ENCODE data around the gene PLCD4. TPM values are rescaled to one million over a fixed set of nuclear protein-coding genes. Genes with fewer than 3 reads are reported as not detected.

The PLCD4 gene
- total RNA-seq, 2 donors from 2014 or later = 0.26 to 0.73 TPM

DNA sequence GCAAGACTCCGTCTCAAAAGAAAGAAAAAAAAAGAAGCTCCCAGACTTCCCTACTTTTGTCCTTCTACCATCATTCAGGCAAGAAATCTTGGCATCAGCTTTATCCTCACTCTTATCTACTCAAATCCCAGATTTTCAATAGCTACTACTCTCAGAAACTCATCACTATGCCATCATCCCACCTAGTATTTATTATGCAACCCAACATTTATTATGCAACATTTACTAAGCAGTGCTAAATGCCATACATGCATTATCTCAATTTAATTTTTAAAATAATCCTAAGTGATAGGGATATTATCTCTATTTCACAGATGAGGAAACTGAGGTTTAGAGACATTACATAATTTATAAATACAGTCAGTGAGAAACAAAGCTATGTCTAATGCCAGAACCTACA is 43.6 kb upstream of the PLCD4 start:
- TF ChIP-seq, protein P1, sequence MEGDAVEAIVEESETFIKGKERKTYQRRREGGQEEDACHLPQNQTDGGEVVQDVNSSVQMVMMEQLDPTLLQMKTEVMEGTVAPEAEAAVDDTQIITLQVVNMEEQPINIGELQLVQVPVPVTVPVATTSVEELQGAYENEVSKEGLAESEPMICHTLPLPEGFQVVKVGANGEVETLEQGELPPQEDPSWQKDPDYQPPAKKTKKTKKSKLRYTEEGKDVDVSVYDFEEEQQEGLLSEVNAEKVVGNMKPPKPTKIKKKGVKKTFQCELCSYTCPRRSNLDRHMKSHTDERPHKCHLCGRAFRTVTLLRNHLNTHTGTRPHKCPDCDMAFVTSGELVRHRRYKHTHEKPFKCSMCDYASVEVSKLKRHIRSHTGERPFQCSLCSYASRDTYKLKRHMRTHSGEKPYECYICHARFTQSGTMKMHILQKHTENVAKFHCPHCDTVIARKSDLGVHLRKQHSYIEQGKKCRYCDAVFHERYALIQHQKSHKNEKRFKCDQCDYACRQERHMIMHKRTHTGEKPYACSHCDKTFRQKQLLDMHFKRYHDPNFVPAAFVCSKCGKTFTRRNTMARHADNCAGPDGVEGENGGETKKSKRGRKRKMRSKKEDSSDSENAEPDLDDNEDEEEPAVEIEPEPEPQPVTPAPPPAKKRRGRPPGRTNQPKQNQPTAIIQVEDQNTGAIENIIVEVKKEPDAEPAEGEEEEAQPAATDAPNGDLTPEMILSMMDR (conservative IDR thresholded peaks at IDR 0.05) = no peak
- WGBS, 2 experiments (ENCODE audit: insufficient coverage in 1 of 2, insufficient read length in 1 of 2) = 100% methylated on average over 1 of the region's 1 CpG
- H3K27me3 ChIP-seq (ENCODE audit: control insufficient read depth, insufficient read depth, low read length, poor library complexity, severe bottlenecking) = no peaks in the 10 kb centered on the region
- no peak overlapping the region for H3K9ac ChIP-seq (ENCODE audit: extremely low read depth, low read length, poor library complexity, severe bottlenecking)
- peaks cover 15% of the 10 kb centered on the region for H3K4me1 Mint-ChIP-seq
- H3K4me1 ChIP-seq (ENCODE audit: control insufficient read depth, insufficient read depth, low read length) = peaks cover 7% of the 10 kb centered on the region
- H3K36me3 ChIP-seq (ENCODE audit: control insufficient read depth, insufficient read depth, low read length) = peaks cover 61% of the 10 kb centered on the region
- peaks cover 40% of the 10 kb centered on the region for H3K36me3 Mint-ChIP-seq (ENCODE audit: low read depth)
- no peak overlapping the region for H3K4me3 Mint-ChIP-seq
- no peak overlapping the region for H3K4me3 ChIP-seq (ENCODE audit: low read length)
- no peak overlapping the region for H3K27ac Mint-ChIP-seq
- H3K27me3 Mint-ChIP-seq (ENCODE audit: insufficient read depth) = no peaks in the 10 kb centered on the region
- no peaks in the 10 kb centered on the region for H3K9me3 Mint-ChIP-seq
- no peak overlapping the region for H3K27ac ChIP-seq (ENCODE audit: low read depth, low read length)
- DNase-seq = no peak
- no peaks in the 10 kb centered on the region for H3K9me3 ChIP-seq (ENCODE audit: control insufficient read depth, low read length)

DNA sequence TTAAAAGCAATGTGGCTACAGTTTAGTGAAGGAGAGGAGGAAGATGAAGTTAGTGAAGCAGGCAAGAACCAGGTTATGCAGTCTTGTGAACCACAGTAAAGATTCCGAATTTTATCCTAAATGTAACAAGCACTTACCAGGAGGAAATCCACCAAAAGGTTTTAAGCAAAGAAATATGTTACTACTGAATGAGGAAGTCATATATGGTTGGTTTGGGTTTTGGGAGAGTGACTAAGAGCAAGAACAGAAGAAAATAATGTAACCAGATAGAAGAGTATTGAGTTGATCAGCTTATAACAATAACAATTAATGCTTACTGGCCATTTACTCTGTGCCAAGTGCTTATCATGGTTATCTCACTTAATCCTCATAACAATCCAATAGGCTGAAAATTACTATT is 41.4 kb upstream of the PLCD4 start:
- Histone ChIP-seq H3K9ac (ENCODE audit: extremely low read depth, low read length, poor library complexity, severe bottlenecking) (no peak overlapping the region), H3K4me3 (ENCODE audit: low read length) (peak overlapping the region; percentile 92), H3K27me3 (ENCODE audit: control insufficient read depth, insufficient read depth, low read length, poor library complexity, severe bottlenecking) (no peaks in the 10 kb centered on the region), H3K4me1 (ENCODE audit: control insufficient read depth, insufficient read depth, low read length) (peaks cover 7% of the 10 kb centered on the region), H3K27ac (ENCODE audit: low read depth, low read length) (no peak overlapping the region), H3K36me3 (ENCODE audit: control insufficient read depth, insufficient read depth, low read length) (peaks cover 39% of the 10 kb centered on the region), H3K9me3 (ENCODE audit: control insufficient read depth, low read length) (no peaks in the 10 kb centered on the region)
- H3K4me3 Mint-ChIP-seq = peak overlapping the region; percentile 90
- H3K36me3 Mint-ChIP-seq (ENCODE audit: low read depth) = peaks cover 19% of the 10 kb centered on the region
- TF ChIP-seq, protein P1 (conservative IDR thresholded peaks at IDR 0.05) = no peak
- no peak for DNase-seq
- H3K4me1 Mint-ChIP-seq = peaks cover 31% of the 10 kb centered on the region
- 88 to 100% methylated on average over 1 of the region's 1 CpG for WGBS, 2 experiments (ENCODE audit: insufficient coverage in 1 of 2, insufficient read length in 1 of 2)
- H3K27ac Mint-ChIP-seq = no peak overlapping the region
- no peaks in the 10 kb centered on the region for H3K9me3 Mint-ChIP-seq
- no peaks in the 10 kb centered on the region for H3K27me3 Mint-ChIP-seq (ENCODE audit: insufficient read depth)

DNA sequence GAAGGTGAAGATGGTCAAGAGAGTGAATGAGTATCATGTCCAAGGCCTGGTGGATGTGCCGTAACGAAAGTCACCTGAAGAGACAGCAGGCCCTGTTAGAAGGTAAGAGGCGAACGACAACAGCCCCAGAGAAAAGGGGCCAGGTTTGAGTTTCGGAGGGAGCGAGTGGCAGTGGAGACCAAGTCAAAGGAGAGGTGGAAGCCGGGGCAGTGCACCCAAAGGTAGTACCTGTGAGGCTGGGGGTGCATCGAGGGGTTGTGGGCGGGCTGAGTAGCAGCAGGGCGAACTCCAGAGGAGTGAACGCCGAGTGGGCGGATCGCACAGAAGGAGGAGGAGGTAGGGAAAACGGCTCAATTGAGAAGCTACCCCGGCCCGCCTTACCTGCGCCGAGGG is 39.9 kb upstream of the PLCD4 start:
- H3K9me3 Mint-ChIP-seq = no peaks in the 10 kb centered on the region
- H3K4me3 ChIP-seq (ENCODE audit: low read length) = peak overlapping the region; percentile 92
- H3K27me3 ChIP-seq (ENCODE audit: control insufficient read depth, insufficient read depth, low read length, poor library complexity, severe bottlenecking) = no peaks in the 10 kb centered on the region
- H3K4me1 ChIP-seq (ENCODE audit: control insufficient read depth, insufficient read depth, low read length) = peaks cover 7% of the 10 kb centered on the region
- H3K36me3 Mint-ChIP-seq (ENCODE audit: low read depth) = peaks cover 17% of the 10 kb centered on the region
- peak overlapping the region; percentile 97 for H3K27ac Mint-ChIP-seq
- no peaks in the 10 kb centered on the region for H3K9me3 ChIP-seq (ENCODE audit: control insufficient read depth, low read length)
- TF ChIP-seq, protein P1 (conservative IDR thresholded peaks at IDR 0.05) = no peak
- no peak for DNase-seq
- H3K4me1 Mint-ChIP-seq = peaks cover 31% of the 10 kb centered on the region
- no peaks in the 10 kb centered on the region for H3K27me3 Mint-ChIP-seq (ENCODE audit: insufficient read depth)
- peak overlapping the region; percentile 72 for H3K9ac ChIP-seq (ENCODE audit: extremely low read depth, low read length, poor library complexity, severe bottlenecking)
- H3K4me3 Mint-ChIP-seq = peak overlapping the region; percentile 90
- H3K36me3 ChIP-seq (ENCODE audit: control insufficient read depth, insufficient read depth, low read length) = peaks cover 35% of the 10 kb centered on the region
- WGBS, 2 experiments (ENCODE audit: insufficient coverage in 1 of 2, insufficient read length in 1 of 2) = 0 to 1% methylated on average over 12 to 19 of the region's 19 CpGs
- peak overlapping the region; percentile 79 for H3K27ac ChIP-seq (ENCODE audit: low read depth, low read length)
